HG03469 (cell line): ENCODE data around the gene SLC47A1.
"Not testable (repeated sequence)": the region's sequence is repeated elsewhere in the genome, so short reads cannot be mapped to it uniquely, and the experiment has no call there.

Experiments
- ATAC-seq: cut with Tn5 transposase; IDR thresholded peaks from one replicate; pipeline ENCODE4 v1.9.1; 2021; ENCODE audit warnings: mild to moderate bottlenecking, moderate library complexity, moderate number of reproducible peaks; ENCODE audit not compliant: unreplicated experiment

SLC47A1 gene, protein sequence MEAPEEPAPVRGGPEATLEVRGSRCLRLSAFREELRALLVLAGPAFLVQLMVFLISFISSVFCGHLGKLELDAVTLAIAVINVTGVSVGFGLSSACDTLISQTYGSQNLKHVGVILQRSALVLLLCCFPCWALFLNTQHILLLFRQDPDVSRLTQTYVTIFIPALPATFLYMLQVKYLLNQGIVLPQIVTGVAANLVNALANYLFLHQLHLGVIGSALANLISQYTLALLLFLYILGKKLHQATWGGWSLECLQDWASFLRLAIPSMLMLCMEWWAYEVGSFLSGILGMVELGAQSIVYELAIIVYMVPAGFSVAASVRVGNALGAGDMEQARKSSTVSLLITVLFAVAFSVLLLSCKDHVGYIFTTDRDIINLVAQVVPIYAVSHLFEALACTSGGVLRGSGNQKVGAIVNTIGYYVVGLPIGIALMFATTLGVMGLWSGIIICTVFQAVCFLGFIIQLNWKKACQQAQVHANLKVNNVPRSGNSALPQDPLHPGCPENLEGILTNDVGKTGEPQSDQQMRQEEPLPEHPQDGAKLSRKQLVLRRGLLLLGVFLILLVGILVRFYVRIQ

GRCh38 chr17:19533718-19534561, at the start of gene SLC47A1:
TSS of gene SLC47A1 (plus strand) at chr17:19533854. CDS start at chr17:19533940, 86 bp downstream.
- no peak for ATAC-seq

DNA sequence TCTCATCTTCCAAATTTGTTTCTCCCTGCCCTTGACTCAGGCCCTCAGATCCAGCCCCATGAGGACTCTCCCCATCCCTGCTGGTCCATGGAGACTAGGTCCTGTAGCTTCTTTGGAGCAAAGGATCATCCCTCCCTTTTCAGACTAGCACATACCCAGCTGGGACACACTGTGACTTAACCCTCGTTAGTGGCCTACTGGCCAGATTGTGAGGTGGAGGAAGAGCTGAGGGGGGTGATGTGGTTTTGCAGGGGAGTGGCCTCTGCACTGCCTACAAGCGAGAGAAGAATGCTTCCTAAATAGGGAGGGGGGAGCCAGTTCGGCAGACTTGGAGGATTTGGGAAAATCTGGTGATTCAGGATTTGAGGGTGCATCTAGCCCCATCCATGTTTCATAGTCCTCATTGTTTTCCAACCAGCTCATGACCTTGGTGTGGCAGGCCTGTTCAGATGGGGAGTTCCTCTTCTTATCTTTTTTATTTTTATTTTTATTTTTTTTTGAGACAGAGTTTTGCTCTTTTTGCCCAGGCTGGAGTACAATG, 47.8 kb upstream of the SLC47A1 start:
- ATAC-seq, result no peak

- ATAC-seq, result no peak
Measured at GRCh38 chr17:19486351-19487023, 47.2 kb upstream of the SLC47A1 start.

DNA sequence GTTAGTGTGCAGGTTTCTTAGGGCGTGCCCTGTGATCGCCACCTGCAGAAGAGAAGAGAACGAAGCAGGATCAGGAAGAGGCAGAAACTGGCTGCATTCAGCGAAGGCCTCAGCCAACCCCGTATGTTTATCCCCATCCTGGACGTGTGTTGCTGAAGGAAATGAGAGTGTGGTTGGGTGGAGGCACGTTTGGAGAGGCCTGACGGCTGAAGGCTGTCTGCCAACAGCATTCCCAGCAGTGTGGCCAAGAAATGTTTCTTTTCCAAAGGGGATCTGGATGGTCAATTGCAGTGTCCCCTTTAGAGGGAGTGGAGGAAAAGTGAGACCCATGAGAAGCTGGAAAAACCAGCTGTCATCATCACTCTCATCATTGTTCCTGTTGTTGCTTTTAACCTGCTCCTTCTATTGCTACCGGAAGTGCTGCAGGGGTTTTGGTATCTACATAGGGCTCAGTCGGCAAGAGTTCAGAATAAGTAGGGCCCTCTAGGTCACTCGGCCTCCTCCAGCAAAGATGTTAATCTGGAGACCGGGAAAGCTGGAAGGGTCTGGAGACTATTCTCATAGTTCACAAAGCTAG, 46.5 kb upstream of the SLC47A1 start:
- no peak for ATAC-seq

- no peak for ATAC-seq
Measured at GRCh38 chr17:19492141-19492540, 41.5 kb upstream of the SLC47A1 start.

- ATAC-seq, result no peak
Measured at GRCh38 chr17:19494961-19495806, 38.5 kb upstream of the SLC47A1 start.

DNA sequence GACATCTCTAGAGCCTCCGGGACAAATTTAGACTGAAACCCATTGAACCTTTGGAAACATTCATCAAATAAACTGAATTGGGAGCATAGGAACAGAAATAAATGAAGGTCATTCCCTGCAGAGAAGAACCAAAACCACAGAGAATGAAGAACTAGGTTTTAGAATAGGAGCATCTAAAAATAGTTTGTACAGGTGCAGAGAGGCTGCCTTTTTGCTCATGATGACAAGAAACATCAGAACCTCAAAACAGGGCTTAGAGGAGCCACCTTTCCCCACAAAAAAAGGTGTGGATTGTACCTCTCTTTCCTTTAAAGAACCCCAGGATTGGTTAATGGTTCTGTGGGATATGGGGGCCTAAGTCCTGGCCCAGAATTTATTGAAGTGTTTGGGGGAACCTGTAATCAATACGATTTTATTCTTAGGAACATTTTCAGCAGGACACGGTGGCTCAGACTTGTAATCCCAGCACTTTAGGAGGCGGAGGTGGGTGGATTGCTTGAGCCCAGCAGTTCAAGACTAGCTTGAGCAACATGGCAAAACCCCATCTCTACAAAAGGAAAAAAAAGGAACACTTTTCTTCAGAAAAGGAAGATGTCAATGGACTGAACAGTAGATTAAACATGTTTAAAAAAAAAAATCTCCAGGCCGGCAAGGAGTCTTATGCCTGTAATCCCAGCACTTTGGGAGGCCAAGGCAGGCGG, 37.7 kb upstream of the SLC47A1 start:
- ATAC-seq, result no peak

- ATAC-seq, result no peak
Measured at GRCh38 chr17:19497624-19498023, 36.0 kb upstream of the SLC47A1 start.

DNA sequence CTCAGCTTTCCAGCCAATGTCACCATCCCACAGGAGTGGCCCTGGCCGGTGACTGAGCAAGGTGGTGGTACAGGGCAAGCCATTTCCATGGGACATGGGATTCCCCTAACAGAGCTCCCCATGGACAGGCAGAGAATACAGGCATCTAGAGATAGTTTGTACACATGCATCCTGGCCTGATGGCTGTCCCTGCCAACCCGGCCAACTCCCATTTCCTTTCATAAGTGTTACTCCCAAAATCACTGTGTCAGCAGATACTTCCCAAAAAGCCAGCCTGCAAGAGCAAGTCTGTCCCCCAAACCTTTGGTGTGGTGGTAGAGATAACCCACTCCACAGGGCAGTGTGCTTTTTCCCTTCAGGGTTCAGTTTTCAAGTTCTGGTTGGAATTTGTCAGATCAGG, 32.4 kb upstream of the SLC47A1 start:
- no peak for ATAC-seq

GRCh38 chr17:19502517-19502916, 31.1 kb upstream of the SLC47A1 start:
- no peak for ATAC-seq

DNA sequence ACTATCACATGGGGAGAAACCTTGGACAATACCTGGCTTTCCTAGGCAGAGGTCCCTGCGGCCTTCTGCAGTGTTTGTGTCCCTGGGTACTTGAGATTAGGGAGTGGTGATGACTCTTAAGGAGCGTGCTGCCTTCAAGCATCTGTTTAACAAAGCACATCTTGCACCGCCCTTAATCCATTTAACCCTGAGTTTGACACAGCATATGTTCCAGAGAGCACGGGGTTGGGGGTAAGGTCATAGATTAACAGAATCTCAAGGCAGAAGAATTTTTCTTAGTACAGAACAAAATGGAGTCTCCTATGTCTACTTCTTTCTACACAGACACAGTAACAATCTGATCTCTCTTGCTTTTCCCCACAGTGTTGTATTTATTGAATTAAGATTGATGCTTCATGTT, 28.1 kb upstream of the SLC47A1 start:
- not testable (repeated sequence) for ATAC-seq

GRCh38 chr17:19507775-19508576, 25.7 kb upstream of the SLC47A1 start:
- ATAC-seq, result no peak

DNA sequence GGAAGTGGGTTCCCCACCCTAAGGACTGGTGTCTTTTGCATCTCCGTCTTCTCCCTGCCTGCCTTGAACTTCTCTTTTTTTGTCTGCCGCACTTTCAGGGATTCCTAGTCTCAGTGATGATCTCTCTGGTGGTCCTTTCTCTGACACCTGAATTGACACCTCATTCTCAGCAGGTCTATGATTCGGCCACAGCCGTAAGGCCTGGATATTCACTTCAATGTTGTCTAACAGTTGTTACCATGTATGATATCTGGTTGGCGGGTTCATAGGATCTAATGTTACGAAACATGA, 25.1 kb upstream of the SLC47A1 start:
- no peak for ATAC-seq

GRCh38 chr17:19509281-19509852, 24.3 kb upstream of the SLC47A1 start:
- not testable (repeated sequence) for ATAC-seq

DNA sequence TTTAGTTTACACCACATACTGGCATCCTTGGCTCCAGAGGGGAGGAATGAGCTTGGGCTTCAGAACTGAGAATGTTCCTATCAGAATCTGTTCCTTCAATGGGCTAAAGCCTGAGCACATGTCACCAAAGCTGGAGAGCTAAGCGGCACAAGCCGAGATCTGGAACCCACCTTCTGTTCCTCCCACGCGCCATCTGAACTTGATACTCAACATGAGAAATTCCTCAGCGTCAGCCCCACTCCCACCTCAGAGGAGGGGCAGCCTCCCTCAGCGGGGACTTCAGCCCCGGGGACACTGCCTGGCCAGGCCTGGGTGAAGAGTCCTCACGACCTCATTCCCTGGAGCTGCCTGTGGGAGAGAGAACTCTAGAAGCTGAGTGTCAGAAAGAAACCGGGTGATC, 22.8 kb upstream of the SLC47A1 start:
- ATAC-seq, result no peak

DNA sequence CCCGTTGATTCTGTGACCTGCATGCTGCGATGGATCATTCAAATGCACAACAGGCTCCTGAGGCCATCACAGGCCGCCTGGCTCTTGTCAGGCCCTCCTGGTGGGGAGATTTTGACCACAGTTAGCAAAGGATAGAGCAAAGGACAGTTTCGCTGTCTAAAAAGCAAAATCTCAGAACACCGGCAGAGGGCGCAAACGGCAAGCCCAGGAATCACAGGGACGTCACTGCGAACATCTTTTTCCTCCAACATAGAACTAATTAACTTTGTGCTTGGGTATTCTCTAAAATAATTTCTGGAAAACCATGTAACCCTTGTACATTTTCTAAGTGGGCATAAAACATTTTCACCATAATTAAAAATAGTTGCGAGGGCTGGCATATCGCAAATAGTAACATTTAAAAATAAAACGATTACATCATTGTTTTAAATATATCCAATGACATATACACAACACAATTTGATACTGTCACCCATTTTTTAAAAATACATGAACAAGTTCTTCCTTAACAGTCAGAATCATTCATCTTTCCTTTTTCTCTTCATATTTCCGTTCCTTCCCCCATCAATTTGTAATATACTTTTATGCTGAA, 19.7 kb upstream of the SLC47A1 start:
- no peak for ATAC-seq

DNA sequence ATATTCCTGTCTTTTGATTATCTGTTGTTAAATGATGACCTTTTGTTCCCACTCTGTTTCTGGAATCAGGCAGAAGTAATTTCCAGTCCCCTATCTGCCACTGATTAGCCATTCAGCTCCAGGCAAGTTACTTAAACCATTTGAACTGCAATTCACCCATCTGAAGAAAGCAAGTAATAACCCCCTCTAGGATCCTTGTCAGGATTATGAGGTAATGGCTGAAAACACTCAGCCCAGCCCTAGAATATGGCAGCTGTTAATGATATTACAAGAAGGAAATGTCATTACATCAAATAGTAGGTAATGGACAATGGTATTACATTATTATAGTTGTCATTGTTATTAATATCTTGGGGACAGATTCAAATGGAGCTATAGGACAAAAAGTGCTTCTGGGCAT, 16.0 kb upstream of the SLC47A1 start:
- no peak for ATAC-seq
